NAMALWA (cell line): ENCODE data around the gene OBP2B.
"Not testable (repeated sequence)": the region's sequence is repeated elsewhere in the genome, so short reads cannot be mapped to it uniquely, and the experiment has no call there.

ENCODE experiments used
- DNase-seq: peaks from one replicate; pipeline ENCODE4 v3.0.0-alpha.2; 2015; ENCODE audit warnings: low spot score

Gene OBP2B

GRCh38 chr9:133208880-133209300 is at the start of gene OBP2B:
TSS of gene OBP2B (minus strand) at chr9:133209250. CDS start at chr9:133209199, 51 bp downstream.
- not testable (repeated sequence) for DNase-seq

- no peak for DNase-seq
Measured at GRCh38 chr9:133258061-133259015, 49.3 kb upstream of the OBP2B start.

- DNase-seq: no peak
Measured at GRCh38 chr9:133257465-133257956, 48.5 kb upstream of the OBP2B start.

- DNase-seq: no peak
Measured at GRCh38 chr9:133256686-133257091, 47.6 kb upstream of the OBP2B start.

- DNase-seq: no peak
Measured at GRCh38 chr9:133256136-133256461, 47.0 kb upstream of the OBP2B start.

- no peak for DNase-seq
Measured at GRCh38 chr9:133255371-133256135, 46.5 kb upstream of the OBP2B start.

- no peak for DNase-seq
Measured at GRCh38 chr9:133254471-133254870, 45.4 kb upstream of the OBP2B start.

GRCh38 chr9:133253268-133253667 is 44.2 kb upstream of the OBP2B start:
- DNase-seq: no peak

GRCh38 chr9:133252301-133253020 is 43.4 kb upstream of the OBP2B start:
- no peak for DNase-seq

- no peak for DNase-seq
Measured at GRCh38 chr9:133251773-133252172, 42.7 kb upstream of the OBP2B start.

- not testable (repeated sequence) for DNase-seq
Measured at GRCh38 chr9:133251221-133251620, 42.2 kb upstream of the OBP2B start.

GRCh38 chr9:133250741-133251170 is 41.7 kb upstream of the OBP2B start:
- DNase-seq: no peak

- no peak for DNase-seq
Measured at GRCh38 chr9:133249337-133249736, 40.3 kb upstream of the OBP2B start.

GRCh38 chr9:133248726-133249295 is 39.8 kb upstream of the OBP2B start:
- DNase-seq: no peak

- no peak for DNase-seq
Measured at GRCh38 chr9:133247632-133248031, 38.6 kb upstream of the OBP2B start.

GRCh38 chr9:133246991-133247390 is 37.9 kb upstream of the OBP2B start:
- DNase-seq: no peak

GRCh38 chr9:133246562-133246961 is 37.5 kb upstream of the OBP2B start:
- no peak for DNase-seq

GRCh38 chr9:133242991-133243390 is 33.9 kb upstream of the OBP2B start:
- DNase-seq: no peak

- no peak for DNase-seq
Measured at GRCh38 chr9:133242241-133242640, 33.2 kb upstream of the OBP2B start.

GRCh38 chr9:133239533-133240090 is 30.6 kb upstream of the OBP2B start:
- no peak for DNase-seq

GRCh38 chr9:133238851-133239532 is 29.9 kb upstream of the OBP2B start:
- peak; percentile 25 for DNase-seq
